Panc1 (cell line): ENCODE results near the gene UQCRQ. TPM values are rescaled to one million over a fixed set of nuclear protein-coding genes. Genes with fewer than 3 reads are reported as not detected.

ENCODE experiments used
- ATAC-seq: fragments of 200-7000 bp; cut with Tn5 transposase; 2 replicates; pipeline ENCODE4 v1.9.1; 2020; ENCODE audit warnings: mild to moderate bottlenecking, moderate library complexity
- BruUV-seq: library from RNA; stranded (reverse); fragments of 400-500 nt; replicated peaks from 2 replicates; lab custom pipeline; 2021; lab: Mats Ljungman, UMichigan
- CTCF ChIA-PET: fragments of 300-600 bp; sonication (Branson Sonifier 250); formaldehyde crosslinking; loops from one replicate; lab custom pipeline; 2022; ENCODE audit warnings: antibody characterized with exemption; lab: Charles Lee
- POLR2A ChIA-PET: fragments of 300-600 bp; sonication (Branson Sonifier 250); formaldehyde crosslinking; loops from one replicate; lab custom pipeline; 2022; ENCODE audit warnings: antibody characterized with exemption; lab: Charles Lee
- DNase-seq: peaks from one replicate; pipeline ENCODE4 v3.0.0-alpha.2; 2010; ENCODE audit warnings: low read depth, low spot score
- H3K27ac ChIP-seq: 2 replicates; pipeline ENCODE4 v1.5.1; 2011; ENCODE audit warnings: mild to moderate bottlenecking, low read length, inconsistent platforms
- H3K27me3 ChIP-seq: fragments of 200-500 bp; sonication (Bioruptor generic); 2 replicates; pipeline ENCODE4 v1.6.0; 2014; ENCODE audit warnings: low read length, inconsistent platforms; ENCODE audit not compliant: control insufficient read depth, insufficient read depth
- H3K36me3 ChIP-seq: fragments of 200-500 bp; sonication (Bioruptor generic); 2 replicates; pipeline ENCODE4 v1.5.1; 2014; ENCODE audit warnings: inconsistent platforms, mild to moderate bottlenecking, low read length, moderate library complexity; ENCODE audit not compliant: control insufficient read depth, insufficient read depth
- H3K4me1 ChIP-seq: 2 replicates; pipeline ENCODE4 v1.5.1; 2011; ENCODE audit warnings: inconsistent platforms, mild to moderate bottlenecking, low read length, moderate library complexity; ENCODE audit not compliant: control insufficient read depth, insufficient read depth
- H3K4me3 ChIP-seq, 2 experiments: 2 replicates each; pipeline ENCODE4 v1.5.1; 2011 to 2012; ENCODE audit warnings: low read depth in 2 of 2, low read length in 2 of 2, mild to moderate bottlenecking in 2 of 2, inconsistent platforms in 1 of 2, moderate library complexity in 1 of 2
- H3K9me3 ChIP-seq: fragments of 200-500 bp; sonication (Bioruptor generic); 2 replicates; pipeline ENCODE4 v1.5.1; 2014; ENCODE audit warnings: low read depth, mild to moderate bottlenecking, inconsistent platforms, low read length, moderate library complexity; ENCODE audit not compliant: control insufficient read depth, insufficient read depth
- CTCF ChIP-seq: fragments of 450-650 bp; IDR thresholded peaks from 2 replicates; pipeline ENCODE4 v1.5.1; 2017; ENCODE audit warnings: mild to moderate bottlenecking
- POLR2AphosphoS5 ChIP-seq: IDR thresholded peaks from 2 replicates; pipeline ENCODE4 v1.6.1; 2012; ENCODE audit warnings: mild to moderate bottlenecking, low read depth, low read length, moderate library complexity
- REST ChIP-seq, 2 experiments: IDR thresholded peaks; 2 replicates each; pipeline ENCODE4 v1.6.1; 2011 to 2012; ENCODE audit warnings: low read depth in 2 of 2, control low read depth in 1 of 2, low read length in 1 of 2, mild to moderate bottlenecking in 1 of 2, moderate library complexity in 1 of 2; ENCODE audit not compliant: insufficient read depth in 1 of 2
- SIN3A ChIP-seq: IDR thresholded peaks from 2 replicates; pipeline ENCODE4 v1.6.1; 2012; ENCODE audit warnings: low read depth, mild to moderate bottlenecking, low read length, moderate library complexity, borderline replicate concordance; ENCODE audit not compliant: insufficient read depth
- TCF7L2 ChIP-seq: IDR thresholded peaks from 2 replicates; pipeline ENCODE4 v1.6.1; 2011; ENCODE audit warnings: mild to moderate bottlenecking, low read depth, low read length, inconsistent platforms
- in situ Hi-C: cut with HindIII; loops from 2 replicates; pipeline ENCODE4 v1.10.0; 2016; ENCODE audit warnings: low sequenced_read_pairs, low pct_unique_long_range_greater_than_20kb
- intact Hi-C: fragments of 100-400 bp; cut with micrococcal nuclease; formaldehyde crosslinking; loops from one replicate; pipeline ENCODE4 v1.10.0; 2022; ENCODE audit not compliant: unreplicated experiment
- total RNA-seq: library from RNA; stranded (reverse); gene quantifications from one replicate; pipeline ENCODE4 v1.2.1, GENCODE V29; 2021; ENCODE audit not compliant: unreplicated experiment

Gene UQCRQ
- total RNA-seq, 1 experiment from 2014 or later, result 475 TPM

GRCh38 chr5:132821791-132822190, 44.7 kb upstream of the UQCRQ start:
- H3K27me3 ChIP-seq, result no peaks in the 10 kb centered on the region
- in situ Hi-C loops, result no loop called here
- no peak for ATAC-seq

GRCh38 chr5:132822650-132823480, 43.6 kb upstream of the UQCRQ start:
- no TSS peak for BruUV-seq

More at GRCh38 chr5:132821791-132822190, 44.7 kb upstream of the UQCRQ start:
- BruUV-seq, result no TSS peak
- DNase-seq, result no peak
- Histone ChIP-seq H3K27ac (no peak overlapping the region), H3K4me3 (no peak overlapping the region), H3K9me3 (no peaks in the 10 kb centered on the region), H3K36me3 (no peaks in the 10 kb centered on the region), H3K4me1 (peaks cover 14% of the 10 kb centered on the region)
- POLR2A ChIA-PET, result no interaction called here
- CTCF ChIA-PET, result no interaction called here
- TF ChIP-seq SIN3A, result no peak
- intact Hi-C loops, result loop anchor here (10.0 kb wide), 1 partner anchor 437 kb away; no protein-coding TSS in a partner anchor

GRCh38 chr5:132823481-132824050, 42.9 kb upstream of the UQCRQ start:
- in situ Hi-C loops, result no loop called here
- no peak for ATAC-seq
- intact Hi-C loops, result loop anchor here (10.0 kb wide), 1 partner anchor 439 kb away; no protein-coding TSS in a partner anchor
- BruUV-seq, result no TSS peak
- H3K9me3 ChIP-seq, result no peaks in the 10 kb centered on the region
- no peak for DNase-seq
- ChIA-PET POLR2A (no interaction called here), CTCF (no interaction called here)
- peaks cover 14% of the 10 kb centered on the region for H3K4me1 ChIP-seq
- TF ChIP-seq SIN3A, result no peak
- TF ChIP-seq TCF7L2, result no peak
- TF ChIP-seq POLR2AphosphoS5, result no peak
- no peak for TF ChIP-seq REST (IDR thresholded peaks at IDR 0.05; ENCODE audit: insufficient read depth in 1 of 2, low read depth in 2 of 2, low read length in 1 of 2)
- TF ChIP-seq CTCF, result no peak
- no peak overlapping the region for H3K4me3 ChIP-seq
- H3K36me3 ChIP-seq, result no peaks in the 10 kb centered on the region
- no peak overlapping the region for H3K27ac ChIP-seq
- no peaks in the 10 kb centered on the region for H3K27me3 ChIP-seq

More at GRCh38 chr5:132822650-132823480, 43.6 kb upstream of the UQCRQ start:
- H3K9me3 ChIP-seq, result no peaks in the 10 kb centered on the region
- H3K4me1 ChIP-seq, result peaks cover 14% of the 10 kb centered on the region
- DNase-seq (no peak), ATAC-seq (no peak)
- no peak overlapping the region for H3K4me3 ChIP-seq
- no peak overlapping the region for H3K27ac ChIP-seq
- POLR2A ChIA-PET, result no interaction called here
- CTCF ChIA-PET, result no interaction called here
- intact Hi-C loops, result loop anchor here (10.0 kb wide), 1 partner anchor 438 kb away; no protein-coding TSS in a partner anchor
- no peaks in the 10 kb centered on the region for H3K27me3 ChIP-seq
- no peaks in the 10 kb centered on the region for H3K36me3 ChIP-seq
- TF ChIP-seq SIN3A, result no peak
- in situ Hi-C loops, result no loop called here
